B cell (primary cell): ENCODE results near the gene NKIRAS2. TPM values are rescaled to one million over a fixed set of nuclear protein-coding genes. Genes with fewer than 3 reads are reported as not detected.

Experiments
- ATAC-seq: fragments of 200-7000 bp; cut with Tn5 transposase; one replicate; pipeline ENCODE4 v1.10.0; 2021; ENCODE audit warnings: low read depth, mild to moderate bottlenecking, moderate number of reproducible peaks, moderate library complexity
- CTCF ChIA-PET: fragments of 350-600 bp; sonication (Branson Sonifier 250); formaldehyde crosslinking; loops from one replicate; lab custom pipeline; 2021; ENCODE audit warnings: antibody characterized with exemption, inconsistent platforms; lab: Charles Lee
- POLR2A ChIA-PET: fragments of 350-600 bp; sonication (Branson Sonifier 250); formaldehyde crosslinking; loops from one replicate; lab custom pipeline; 2021; ENCODE audit warnings: antibody characterized with exemption; lab: Charles Lee
- DNase-seq: peaks from one replicate; pipeline ENCODE4 v3.0.0; 2013
- H2AFZ ChIP-seq: 2 replicates; pipeline ENCODE4 v1.6.1; 2012; ENCODE audit warnings: mild to moderate bottlenecking, low read depth, low read length; ENCODE audit not compliant: insufficient read depth, poor library complexity, severe bottlenecking
- H3K27ac ChIP-seq, 2 donors: 1 replicate in 1 of 2; 2 replicates in 1 of 2; pipeline ENCODE4 v1.5.1; 2012 to 2013; ENCODE audit warnings: low read length in 2 of 2, mild to moderate bottlenecking in 2 of 2, moderate library complexity in 1 of 2
- H3K27me3 ChIP-seq, 4 experiments: fragments of 200-600 bp in 1 of 4; sonication (generic) in 1 of 4; replicated peaks in 1 of 4; 1 replicate in 2 of 4; 2 replicates in 2 of 4; pipeline versions ENCODE4 v1.6.1 to v1.7.0; 2013 to 2016; ENCODE audit warnings: low read length in 3 of 4, mild to moderate bottlenecking in 2 of 4, mixed read lengths in 1 of 4, moderate library complexity in 1 of 4; ENCODE audit not compliant: insufficient read depth in 4 of 4, control insufficient read depth in 3 of 4; ENCODE audit errors: control extremely low read depth in 1 of 4
- H3K36me3 ChIP-seq, 2 experiments: replicated peaks in 1 of 2; 1 replicate in 1 of 2; 2 replicates in 1 of 2; pipeline versions ENCODE4 v1.6.1 to v1.7.1; 2013; ENCODE audit warnings: low read length in 1 of 2; ENCODE audit not compliant: insufficient read depth in 2 of 2, control insufficient read depth in 1 of 2; ENCODE audit errors: control extremely low read depth in 1 of 2, extremely low read depth in 1 of 2
- H3K4me1 ChIP-seq, 2 donors: fragments of 200-600 bp in 1 of 2; sonication (generic) in 1 of 2; 1 replicate in 1 of 2; 2 replicates in 1 of 2; pipeline versions ENCODE4 v1.5.1 to v1.6.1; 2013 to 2017; ENCODE audit warnings: low read length in 2 of 2; ENCODE audit not compliant: control insufficient read depth in 2 of 2, insufficient read depth in 2 of 2
- H3K4me2 ChIP-seq: replicated peaks from 2 replicates; pipeline ENCODE3; 2012; ENCODE audit warnings: mild to moderate bottlenecking, low read depth, low read length; ENCODE audit not compliant: poor library complexity, severe bottlenecking
- H3K4me3 ChIP-seq, 5 experiments: fragments of 200-600 bp in 1 of 5; sonication (generic) in 1 of 5; 1 replicate in 3 of 5; 2 replicates in 2 of 5; pipeline versions ENCODE4 v1.5.1 to v1.7.0; 2011 to 2016; ENCODE audit warnings: low read length in 4 of 5, mild to moderate bottlenecking in 4 of 5, low read depth in 2 of 5, control low read depth in 1 of 5, moderate library complexity in 1 of 5; ENCODE audit not compliant: insufficient read depth in 1 of 5; ENCODE audit errors: control extremely low read depth in 1 of 5, extremely low read depth in 1 of 5
- H3K79me2 ChIP-seq: fragments of 200-600 bp; sonication (generic); one replicate; pipeline ENCODE4 v1.6.0; 2016; ENCODE audit warnings: low read length; ENCODE audit not compliant: control insufficient read depth, insufficient read depth
- H3K9ac ChIP-seq: fragments of 200-600 bp; sonication (generic); 2 replicates; pipeline ENCODE4 v1.6.1; 2017; ENCODE audit warnings: mild to moderate bottlenecking, low read length, moderate library complexity
- H3K9me3 ChIP-seq, 3 donors: one replicate each; pipeline versions ENCODE4 v1.6.1 to v1.7.1; 2013; ENCODE audit warnings: low read length in 2 of 3; ENCODE audit not compliant: control insufficient read depth in 2 of 3, insufficient read depth in 1 of 3; ENCODE audit errors: control extremely low read depth in 1 of 3
- H4K20me1 ChIP-seq: 2 replicates; pipeline ENCODE4 v1.6.0; 2012; ENCODE audit warnings: mild to moderate bottlenecking, low read length; ENCODE audit not compliant: insufficient read depth, control insufficient read depth, poor library complexity, severe bottlenecking
- H3K27ac Mint-ChIP-seq: one replicate; pipeline ENCODE4 v1.8.0; 2021; ENCODE audit warnings: mixed read lengths
- H3K27me3 Mint-ChIP-seq: one replicate; pipeline ENCODE4 v1.8.0; 2021; ENCODE audit warnings: mixed read lengths
- H3K4me1 Mint-ChIP-seq: one replicate; pipeline ENCODE4 v1.8.0; 2021; ENCODE audit warnings: mixed read lengths
- H3K4me3 Mint-ChIP-seq: one replicate; pipeline ENCODE4 v1.8.0; 2021; ENCODE audit warnings: mixed read lengths
- H3K9me3 Mint-ChIP-seq: one replicate; pipeline ENCODE4 v1.8.0; 2022; ENCODE audit warnings: mixed read lengths; ENCODE audit not compliant: insufficient read depth
- CTCF ChIP-seq: fragments of 200-600 bp; IDR thresholded peaks from one replicate; pipeline ENCODE4 v1.8.0; 2022; ENCODE audit warnings: antibody characterized with exemption, mild to moderate bottlenecking
- EZH2 ChIP-seq: IDR thresholded peaks from 2 replicates; pipeline ENCODE4 v1.6.1; 2012; ENCODE audit warnings: borderline replicate concordance, low read depth, mild to moderate bottlenecking, moderate library complexity, low read length; ENCODE audit not compliant: insufficient read depth, poor library complexity, severe bottlenecking
- WGBS: methylation state at CpG from one replicate; pipeline ENCODE4 v1.1.5; 2013; ENCODE audit warnings: missing lambda C conversion rate; ENCODE audit not compliant: insufficient coverage; 5-methylcytosine and 5-hydroxymethylcytosine counted together
- intact Hi-C: fragments of 100-400 bp; cut with micrococcal nuclease; formaldehyde crosslinking; loops from one replicate; pipeline ENCODE4 v1.10.0; 2022
- polyA plus RNA-seq: library from polyadenylated mRNA; depleted of rRNA; stranded (reverse); fragments of >200 nt; gene quantifications from 2 replicates; pipeline ENCODE4 v1.2.3, GENCODE V29; 2012
- total RNA-seq, 2 donors: library from RNA; stranded (reverse); fragments of 120-200 nt in 1 of 2; gene quantifications; 1 replicate in 1 of 2; 2 replicates in 1 of 2; pipeline versions ENCODE4 v1.2.3 to v1.2.4, GENCODE V29; 2013 to 2022

NKIRAS2 gene
- total and polyA plus RNA-seq, 2 donors (not counting 1 experiment from before 2014, with no cell fraction given) = 22.0 to 29.2 TPM

GRCh38 chr17:42017866-42018200 is 2.1 kb upstream of the NKIRAS2 start:
- peak overlapping the region; percentile 91 for H3K4me2 ChIP-seq
- H3K27me3 Mint-ChIP-seq = no peaks in the 10 kb centered on the region
- H3K79me2 ChIP-seq = peaks cover 85% of the 10 kb centered on the region
- H3K4me1 ChIP-seq = peaks cover 38 to 47% of the 10 kb centered on the region in 2 donors
- H3K27ac ChIP-seq = peak overlapping the region; percentile 91 to 95
- peaks cover 61% of the 10 kb centered on the region for H3K4me1 Mint-ChIP-seq
- 7% methylated on average over 9 of the region's 11 CpGs for WGBS
- H3K4me3 Mint-ChIP-seq = peak overlapping the region; percentile 100
- peak overlapping the region; percentile 99 for H3K27ac Mint-ChIP-seq
- TF ChIP-seq EZH2 (no peak), CTCF (no peak)
- peaks cover 11% of the 10 kb centered on the region for H4K20me1 ChIP-seq
- peak overlapping the region; percentile 94 for H2AFZ ChIP-seq
- H3K9me3 ChIP-seq = no peaks in the 10 kb centered on the region
- peak overlapping the region; percentile 100 for H3K9ac ChIP-seq
- DNase-seq (no peak), ATAC-seq (no peak)
- CTCF ChIA-PET = interaction anchor here (0.7 to 8.2 kb wide), 21 partner anchors 9 to 232 kb away, joined by 3 to 90 read pairs (median 4); partner anchors contain the start of genes CNP, DHX58, GHDC and JUP
- H3K36me3 ChIP-seq = peaks cover 0 to 11% of the 10 kb centered on the region in 2 experiments
- intact Hi-C loops = loop anchor here (1.0 to 5.0 kb wide), 4 partner anchors 52 to 1201 kb away; partner anchors contain the start of genes ACLY and CNP
- H3K27me3 ChIP-seq = no peaks in the 10 kb centered on the region
- peak overlapping the region; percentile 86 to 99 (median 97) for H3K4me3 ChIP-seq
- POLR2A ChIA-PET = interaction anchor here (0.5 to 3.6 kb wide), 15 partner anchors 8 to 231 kb away, joined by 3 to 32 read pairs (median 4); partner anchors contain the start of genes CNP, DHX58, KAT2A and KLHL11
- no peaks in the 10 kb centered on the region for H3K9me3 Mint-ChIP-seq

GRCh38 chr17:42018339-42018738 is 1.6 kb upstream of the NKIRAS2 start:
- DNase-seq (no peak), ATAC-seq (no peak)
- no peaks in the 10 kb centered on the region for H3K27me3 Mint-ChIP-seq
- Histone ChIP-seq H3K4me3 (peak overlapping the region in 3 of 5 experiments; percentile 86 to 98 (median 97)), H3K27ac (no peak overlapping the region), H3K36me3 (peaks cover 0 to 15% of the 10 kb centered on the region in 2 experiments), H2AFZ (peak overlapping the region; percentile 94), H3K9ac (peak overlapping the region; percentile 100), H3K4me1 (peaks cover 38 to 47% of the 10 kb centered on the region in 2 donors), H4K20me1 (peaks cover 7% of the 10 kb centered on the region), H3K9me3 (no peaks in the 10 kb centered on the region), H3K79me2 (peaks cover 80% of the 10 kb centered on the region), H3K27me3 (no peaks in the 10 kb centered on the region), H3K4me2 (peak overlapping the region; percentile 91)
- H3K4me1 Mint-ChIP-seq = peaks cover 58% of the 10 kb centered on the region
- ChIA-PET POLR2A (interaction anchor here (0.5 to 3.6 kb wide), 5 partner anchors 10 to 230 kb away, joined by 3 to 32 read pairs (median 3); partner anchors contain the start of genes CNP and KLHL11), CTCF (interaction anchor here (0.7 to 8.2 kb wide), 17 partner anchors 8 to 232 kb away, joined by 3 to 90 read pairs (median 3); partner anchors contain the start of genes CNP, DHX58, JUP and KAT2A)
- intact Hi-C loops = loop anchor here (5.0 kb wide), 1 partner anchor 1201 kb away; no protein-coding TSS in a partner anchor
- H3K4me3 Mint-ChIP-seq = peak overlapping the region; percentile 100
- TF ChIP-seq EZH2 (no peak), CTCF (no peak)
- no peaks in the 10 kb centered on the region for H3K9me3 Mint-ChIP-seq
- 50% methylated on average over 3 of the region's 3 CpGs for WGBS
- peak overlapping the region; percentile 99 for H3K27ac Mint-ChIP-seq
